GM19099 (cell line): Measurements from ENCODE around the gene CTNND2.

Experiments used
- POLR2A ChIP-seq: IDR thresholded peaks from 3 replicates; pipeline ENCODE4 v1.6.1; 2011; ENCODE audit warnings: low read depth; ENCODE audit not compliant: insufficient read length; ENCODE audit errors: extremely low read depth

Gene CTNND2

DNA sequence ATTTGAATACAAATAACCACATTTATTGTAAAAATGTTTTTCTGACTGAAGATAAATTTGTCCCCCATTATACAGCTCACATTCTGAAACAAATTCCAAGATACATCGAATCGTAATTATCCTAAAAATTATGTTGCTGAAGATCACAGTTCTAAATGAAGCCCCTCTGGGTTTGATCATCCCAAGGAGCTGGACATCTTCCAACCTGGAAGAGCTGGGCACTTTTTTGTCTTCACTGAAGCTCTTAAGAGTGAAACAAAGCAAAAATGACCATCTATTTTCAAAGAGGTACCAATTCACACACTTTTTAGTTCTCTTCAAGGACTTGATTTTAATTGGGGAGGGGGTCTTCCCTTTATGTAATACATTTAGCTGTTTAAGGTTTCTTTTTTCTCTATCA, 5.5 kb downstream of the CTNND2 start:
- TF ChIP-seq POLR2A = no peak

GRCh38 chr5:11897781-11898180, 6.5 kb downstream of the CTNND2 start:
- no peak for TF ChIP-seq POLR2A

DNA sequence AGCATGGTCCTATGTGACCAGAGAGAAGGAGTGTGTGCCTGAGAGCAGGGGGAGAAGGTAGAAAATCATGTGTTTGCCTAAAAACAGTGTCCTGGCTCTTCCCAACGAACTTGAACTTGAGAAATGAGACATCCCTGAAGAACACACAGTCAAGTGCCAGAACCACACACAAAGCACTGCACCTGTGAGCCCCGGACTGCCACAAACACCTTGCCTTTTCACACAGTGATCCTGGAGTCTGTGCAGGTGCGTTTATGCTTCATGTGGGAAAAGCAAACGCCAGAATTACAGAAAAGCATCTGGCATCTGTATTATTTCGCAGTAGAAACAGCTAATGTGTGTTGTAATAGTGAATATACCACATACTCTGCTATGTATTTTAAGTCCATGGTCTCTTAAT, 9.3 kb downstream of the CTNND2 start:
- no peak for TF ChIP-seq POLR2A

- no peak for TF ChIP-seq POLR2A
Observed at GRCh38 chr5:11892832-11893231, 11.4 kb downstream of the CTNND2 start.

DNA sequence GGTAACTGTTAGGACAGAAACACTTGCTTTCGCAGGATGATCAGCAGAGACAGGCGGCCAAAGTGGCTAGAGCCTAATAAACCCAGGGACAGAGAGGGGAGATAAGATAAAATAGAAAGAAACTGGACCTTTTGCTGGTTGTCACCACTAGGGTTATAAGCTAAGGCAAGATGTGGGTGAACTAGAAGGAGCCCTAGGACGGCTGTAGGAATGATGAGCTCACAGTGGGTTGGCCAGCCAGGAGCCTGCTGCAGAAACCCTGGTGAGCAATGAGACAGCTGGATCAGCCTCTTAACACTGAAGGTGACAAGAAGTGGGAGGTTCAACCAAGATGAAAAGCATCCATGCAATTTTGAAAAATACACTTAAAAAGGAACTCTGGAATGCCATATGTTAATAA, 13.5 kb downstream of the CTNND2 start:
- no peak for TF ChIP-seq POLR2A

DNA sequence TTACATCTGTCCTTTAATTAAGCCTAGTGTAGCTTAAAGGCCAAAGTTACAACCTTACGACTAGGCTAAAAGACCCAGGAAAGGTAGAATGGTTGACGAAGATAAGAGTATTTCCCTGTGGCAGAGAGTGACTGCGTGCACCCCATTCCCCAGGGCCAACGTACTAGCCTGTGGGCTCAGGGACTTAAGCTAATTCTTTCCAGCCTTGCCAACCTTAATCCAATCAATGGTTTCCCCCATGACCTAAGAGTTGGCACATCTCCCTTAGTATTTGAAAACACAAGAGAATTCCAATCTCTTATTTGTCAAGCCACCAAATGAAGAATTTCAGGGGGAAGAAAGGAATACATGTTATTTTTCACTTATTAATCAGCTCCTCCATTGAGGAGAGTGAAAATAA, 16.0 kb downstream of the CTNND2 start:
- no peak for TF ChIP-seq POLR2A

DNA sequence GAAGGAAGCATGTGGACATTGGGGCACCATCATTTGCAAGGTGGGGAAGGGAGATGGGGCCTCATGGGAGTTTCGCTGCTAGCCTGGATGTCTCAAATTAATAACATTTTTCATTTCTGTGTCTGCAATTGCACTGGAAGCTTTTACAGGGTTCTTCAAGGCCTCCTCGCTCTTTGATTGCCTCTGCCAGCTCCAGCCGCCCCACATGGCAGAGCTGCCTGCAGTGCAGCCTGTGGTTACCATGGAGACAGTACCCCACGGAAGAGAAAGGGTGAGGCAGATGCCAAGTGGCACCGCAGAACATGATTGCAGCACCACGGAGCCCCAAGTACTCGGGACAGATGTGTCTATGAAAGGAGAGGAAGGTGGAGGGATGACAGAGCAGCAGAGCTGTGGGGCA, 25.4 kb downstream of the CTNND2 start:
- TF ChIP-seq POLR2A = no peak

- TF ChIP-seq POLR2A = no peak
Observed at GRCh38 chr5:11873587-11873986, 30.7 kb downstream of the CTNND2 start.

DNA sequence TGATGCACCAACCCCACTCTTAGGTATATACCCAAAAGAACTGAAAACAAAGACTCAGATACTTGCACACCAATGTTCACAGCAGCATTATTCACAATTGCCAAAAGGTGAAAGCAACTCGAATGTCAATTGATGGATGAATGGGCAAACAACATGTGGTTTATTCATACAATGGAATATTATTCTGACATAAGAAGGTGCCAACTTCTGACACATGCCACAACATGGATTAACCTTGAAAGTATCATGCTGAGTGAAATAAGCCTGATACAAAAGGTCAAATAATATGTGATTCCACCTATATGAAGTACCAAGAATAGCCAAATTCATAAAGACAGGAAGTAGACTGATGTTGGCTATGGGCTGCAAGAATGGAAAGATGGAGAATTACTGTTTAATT, 35.0 kb downstream of the CTNND2 start:
- TF ChIP-seq POLR2A = no peak

GRCh38 chr5:11863911-11864310, 40.3 kb downstream of the CTNND2 start:
- no peak for TF ChIP-seq POLR2A

DNA sequence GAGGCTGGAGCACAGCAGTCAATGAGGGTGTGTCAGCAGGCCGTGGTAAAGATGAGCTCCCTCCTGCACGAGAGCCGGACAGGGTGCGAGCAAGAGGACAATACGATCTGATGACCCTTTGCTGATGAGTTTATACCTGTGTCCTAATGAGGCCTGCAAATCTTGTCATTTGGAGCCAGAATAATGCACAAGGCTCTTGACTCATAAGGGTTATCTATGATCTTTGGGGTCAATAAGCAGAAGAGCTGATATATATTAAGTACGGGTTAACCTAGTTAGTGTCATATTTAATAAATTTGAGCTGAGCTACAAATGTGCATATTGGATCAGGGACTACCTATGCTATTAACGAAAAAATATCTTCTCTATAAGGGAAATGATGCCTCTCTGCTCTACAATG, 46.9 kb downstream of the CTNND2 start:
- no peak for TF ChIP-seq POLR2A

DNA sequence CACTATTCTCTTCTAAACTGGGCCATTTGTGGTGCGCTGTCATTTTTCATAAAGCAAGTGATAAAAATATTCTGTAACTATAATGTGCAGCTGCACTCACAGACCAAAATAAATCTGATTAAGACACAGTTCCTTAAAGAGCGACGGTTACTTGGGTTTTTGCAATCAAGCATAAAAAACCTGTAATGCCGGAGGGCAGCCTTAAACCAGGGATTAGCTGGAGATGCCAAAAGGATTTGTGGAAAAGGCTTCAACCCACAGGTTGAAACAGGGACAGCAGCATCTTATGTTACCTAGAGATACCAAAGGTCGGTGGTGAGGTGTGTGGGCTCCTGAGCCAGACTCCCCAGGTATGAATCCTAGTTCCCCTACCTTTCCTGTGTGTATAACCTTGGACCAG, 49.3 kb downstream of the CTNND2 start:
- no peak for TF ChIP-seq POLR2A

DNA sequence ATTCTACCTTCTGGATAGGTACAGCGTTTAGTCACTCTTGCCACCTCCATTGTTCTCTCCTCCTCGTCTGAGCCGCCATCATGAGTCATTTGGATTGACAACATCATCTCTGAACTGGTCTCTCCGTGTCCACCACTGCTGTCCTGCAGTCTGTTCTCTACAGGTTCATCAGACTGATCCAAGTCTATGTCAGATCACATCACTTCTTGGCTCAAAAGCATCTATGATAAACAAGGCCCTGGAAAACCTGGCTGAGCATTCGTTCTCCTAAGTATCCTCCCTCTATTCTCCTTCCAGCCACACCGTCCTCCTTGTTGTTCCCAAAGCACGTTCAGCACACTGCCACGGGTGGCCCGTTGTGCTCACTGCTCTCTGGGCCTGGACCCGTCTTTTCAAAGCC, 50.5 kb downstream of the CTNND2 start:
- no peak for TF ChIP-seq POLR2A

- no peak for TF ChIP-seq POLR2A
Observed at GRCh38 chr5:11853140-11853539, 51.1 kb downstream of the CTNND2 start.

DNA sequence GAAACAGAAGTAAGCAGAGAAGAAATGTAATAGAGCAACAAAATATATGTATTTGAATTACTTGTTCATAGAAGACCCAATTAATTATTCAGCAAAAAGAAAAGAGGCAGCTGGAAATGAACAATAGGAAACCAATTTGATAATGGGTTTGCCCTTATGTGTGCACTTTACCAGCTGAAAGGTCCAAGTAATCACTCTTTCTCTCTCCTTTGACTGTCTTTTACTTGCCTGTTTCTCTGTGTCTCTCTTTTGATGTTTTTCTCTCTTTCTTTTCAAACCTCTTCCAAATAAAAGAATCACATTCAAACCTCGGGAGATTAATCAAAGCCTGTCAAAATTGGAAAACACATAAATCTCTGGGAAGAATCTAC, 51.5 kb downstream of the CTNND2 start:
- TF ChIP-seq POLR2A = no peak

- no peak for TF ChIP-seq POLR2A
Observed at GRCh38 chr5:11851965-11852716, 52.1 kb downstream of the CTNND2 start.

DNA sequence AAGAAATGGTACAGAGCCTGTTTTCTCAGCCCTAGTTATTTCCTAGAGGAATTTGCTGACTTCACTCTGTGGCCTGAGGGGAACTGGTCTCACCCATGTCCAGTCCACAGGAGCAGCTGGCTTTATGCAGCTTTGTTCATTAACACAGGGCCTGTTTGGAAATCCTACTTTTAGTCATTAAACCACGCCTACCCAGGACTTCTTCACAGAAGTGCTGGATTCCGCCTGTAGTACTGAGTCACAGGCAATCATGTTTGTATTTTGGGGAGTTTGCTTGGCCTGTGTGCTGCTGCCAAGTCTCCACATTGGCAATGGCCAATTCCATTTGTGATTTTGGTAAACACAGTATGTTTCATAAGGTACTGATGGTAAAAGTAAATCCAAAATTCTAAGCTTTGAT, 52.8 kb downstream of the CTNND2 start:
- TF ChIP-seq POLR2A = no peak
